ENCODE data around the gene FEN1.

GRCh38 chr11:61842528-61842820 lies 49.8 kb downstream of the FEN1 start:
- TF ChIP-seq, protein P1, sequence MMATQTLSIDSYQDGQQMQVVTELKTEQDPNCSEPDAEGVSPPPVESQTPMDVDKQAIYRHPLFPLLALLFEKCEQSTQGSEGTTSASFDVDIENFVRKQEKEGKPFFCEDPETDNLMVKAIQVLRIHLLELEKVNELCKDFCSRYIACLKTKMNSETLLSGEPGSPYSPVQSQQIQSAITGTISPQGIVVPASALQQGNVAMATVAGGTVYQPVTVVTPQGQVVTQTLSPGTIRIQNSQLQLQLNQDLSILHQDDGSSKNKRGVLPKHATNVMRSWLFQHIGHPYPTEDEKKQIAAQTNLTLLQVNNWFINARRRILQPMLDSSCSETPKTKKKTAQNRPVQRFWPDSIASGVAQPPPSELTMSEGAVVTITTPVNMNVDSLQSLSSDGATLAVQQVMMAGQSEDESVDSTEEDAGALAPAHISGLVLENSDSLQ (IDR thresholded peaks at IDR 0.05) = no peak
- TF ChIP-seq FOXA1 (IDR thresholded peaks at IDR 0.05) = no peak
- TF ChIP-seq ELF4 (IDR thresholded peaks at IDR 0.05) = no peak
- TF ChIP-seq SP1 (IDR thresholded peaks at IDR 0.05) = no peak
- no peak for TF ChIP-seq LEF1 (IDR thresholded peaks at IDR 0.05; ENCODE audit: borderline replicate concordance)
- TF ChIP-seq ARNT (IDR thresholded peaks at IDR 0.05) = no peak
- TF ChIP-seq SUZ12 (IDR thresholded peaks at IDR 0.05) = no peak
- TF ChIP-seq FOXK2 (IDR thresholded peaks at IDR 0.05) = no peak
- TF ChIP-seq TARDBP (IDR thresholded peaks at IDR 0.05) = no peak
- TF ChIP-seq FOXM1 (IDR thresholded peaks at IDR 0.05; ENCODE audit: borderline replicate concordance) = no peak
